Uterus (tissue), 2 donors: ENCODE data around the gene CPSF2.

Experiments
- CTCF ChIP-seq, 4 experiments: fragments of 200-600 bp in 2 of 4; fragments of 450-650 bp in 2 of 4; sonication (generic) in 2 of 4; IDR thresholded peaks; one replicate each; pipeline ENCODE4 v1.5.1; 2016 to 2019; ENCODE audit warnings: antibody characterized with exemption in 4 of 4, mild to moderate bottlenecking in 2 of 4, moderate library complexity in 1 of 4
- POLR2A ChIP-seq, 2 donors: fragments of 450-650 bp; IDR thresholded peaks; one replicate each; pipeline ENCODE4 v1.6.1; 2016; ENCODE audit warnings: antibody characterized with exemption in 2 of 2, mild to moderate bottlenecking in 1 of 2, moderate library complexity in 1 of 2

- no peak for TF ChIP-seq CTCF (IDR thresholded peaks at IDR 0.05)
- no peak for TF ChIP-seq POLR2A (IDR thresholded peaks at IDR 0.05)
Observed at GRCh38 chr14:92154283-92154942, 32.6 kb downstream of the CPSF2 start.
